Measurements from ENCODE around the gene LMNB1.

Gene LMNB1

GRCh38 chr5:126801174-126801991 is 24.4 kb downstream of the LMNB1 start:
- no peak for TF ChIP-seq CTCF (conservative IDR thresholded peaks at IDR 0.05; ENCODE audit: low read length)
- DNase-seq (ENCODE audit: low read depth), result no peak
- H3K4me3 ChIP-seq (ENCODE audit: low read length), result no peak overlapping the region

GRCh38 chr5:126801992-126802294 is 25.0 kb downstream of the LMNB1 start:
- DNase-seq (ENCODE audit: low read depth), result peak; percentile 65
- H3K4me3 ChIP-seq (ENCODE audit: low read length), result no peak overlapping the region
- peak; percentile 67 for TF ChIP-seq CTCF (conservative IDR thresholded peaks at IDR 0.05; ENCODE audit: low read length)

DNA sequence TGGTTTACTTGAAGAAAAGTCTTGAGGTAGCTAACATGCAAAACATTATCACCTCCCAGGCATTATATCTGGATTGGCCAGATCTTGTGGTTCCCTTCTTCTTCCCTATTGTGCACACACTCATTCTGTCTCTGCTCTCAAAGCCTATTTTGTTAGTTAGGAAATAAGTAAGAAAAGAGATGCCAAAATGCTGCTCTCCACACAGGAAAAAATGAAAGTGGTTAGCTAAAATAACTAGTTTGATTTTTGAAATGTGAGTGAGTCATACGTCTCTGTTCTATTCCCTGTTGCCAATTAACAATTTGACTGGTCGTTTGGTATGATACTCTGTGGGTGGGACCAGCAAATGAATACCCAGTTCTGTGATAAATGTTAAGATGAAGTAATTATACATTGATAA is 28.1 kb downstream of the LMNB1 start:
- no peak for TF ChIP-seq CTCF (conservative IDR thresholded peaks at IDR 0.05; ENCODE audit: low read length)
- peak; percentile 78 for DNase-seq (ENCODE audit: low read depth)
- H3K4me3 ChIP-seq (ENCODE audit: low read length), result peak overlapping the region; percentile 29; the same call in 1 of the 2 replicates

DNA sequence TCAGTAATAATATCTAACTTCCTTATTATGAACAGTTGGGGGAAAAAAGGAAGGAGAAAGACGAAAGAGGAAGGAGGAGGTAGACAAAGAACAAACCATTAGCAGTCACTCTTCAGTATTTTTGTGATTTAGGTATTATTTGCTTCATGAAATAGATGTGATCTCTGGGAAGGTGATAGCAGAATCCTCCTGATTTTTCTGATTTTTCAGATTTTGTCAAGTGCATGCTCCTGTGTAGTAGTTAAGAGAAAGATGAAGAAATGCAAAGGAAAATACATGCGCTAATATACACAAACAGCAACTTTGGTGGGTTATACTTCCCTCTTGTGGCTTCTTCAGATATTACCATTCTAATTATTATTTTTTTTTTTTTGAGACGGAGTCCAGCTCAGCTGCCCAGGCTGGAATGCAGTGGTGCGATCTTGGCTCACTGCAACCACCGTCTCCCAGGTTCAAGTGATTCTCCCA is 31.6 kb downstream of the LMNB1 start:
- no peak overlapping the region for H3K4me3 ChIP-seq (ENCODE audit: low read length)
- peak; percentile 67 for TF ChIP-seq CTCF (conservative IDR thresholded peaks at IDR 0.05; ENCODE audit: low read length)
- DNase-seq (ENCODE audit: low read depth), result peak; percentile 46

DNA sequence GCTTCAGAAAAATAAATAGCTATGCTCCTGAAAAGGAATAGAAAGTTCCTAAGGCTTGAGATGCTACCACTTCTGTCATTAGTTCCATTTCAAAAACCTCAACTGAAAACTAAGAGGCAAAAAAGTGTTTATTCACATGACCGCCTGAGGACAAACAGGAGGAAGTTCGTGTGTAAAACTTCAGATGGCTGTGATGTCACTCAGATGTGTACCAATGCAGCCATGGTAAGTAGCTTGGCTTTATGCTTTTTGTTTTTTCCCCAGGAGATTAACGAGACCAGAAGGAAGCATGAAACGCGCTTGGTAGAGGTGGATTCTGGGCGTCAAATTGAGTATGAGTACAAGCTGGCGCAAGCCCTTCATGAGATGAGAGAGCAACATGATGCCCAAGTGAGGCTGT is 33.0 kb downstream of the LMNB1 start:
- no peak for TF ChIP-seq CTCF (conservative IDR thresholded peaks at IDR 0.05; ENCODE audit: low read length)
- H3K4me3 ChIP-seq (ENCODE audit: low read length), result no peak overlapping the region
- DNase-seq (ENCODE audit: low read depth), result no peak

DNA sequence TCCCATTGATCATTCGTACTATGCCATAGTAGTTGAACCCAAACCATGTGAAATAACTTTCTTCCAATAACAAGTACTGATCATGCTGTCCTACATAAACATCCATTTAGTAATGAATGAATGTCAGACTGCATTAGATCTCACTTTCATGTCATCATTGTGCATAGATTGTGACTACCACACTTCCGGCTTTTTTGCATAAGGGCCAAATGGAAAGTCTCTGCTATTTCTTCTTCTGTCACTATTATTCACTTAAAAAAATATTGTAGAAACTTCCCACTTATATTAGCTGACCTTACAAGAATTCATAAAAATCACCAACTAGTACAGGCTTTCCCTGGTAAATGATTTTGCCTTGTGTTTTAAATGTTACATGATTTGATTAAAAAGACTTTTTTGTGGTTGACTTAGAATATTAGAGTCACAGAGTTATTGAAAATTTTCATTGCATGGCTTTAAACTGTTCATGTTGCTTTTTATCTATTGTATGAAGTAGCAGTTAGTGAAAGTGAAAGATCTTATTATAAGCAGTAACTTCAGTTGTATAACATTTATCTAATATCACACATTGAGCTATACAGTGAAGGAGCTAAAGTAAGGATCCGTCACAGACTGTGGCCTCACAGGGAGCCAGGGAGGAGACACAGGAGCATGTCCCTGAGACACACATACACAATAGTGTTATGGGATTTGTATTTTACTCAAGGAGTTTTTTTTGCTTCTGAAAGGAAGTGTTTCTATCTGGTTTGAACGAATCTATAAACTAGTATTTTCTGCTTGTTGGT is 33.9 kb downstream of the LMNB1 start:
- TF ChIP-seq CTCF (conservative IDR thresholded peaks at IDR 0.05; ENCODE audit: low read length), result no peak
- no peak overlapping the region for H3K4me3 ChIP-seq (ENCODE audit: low read length)
- DNase-seq (ENCODE audit: low read depth), result no peak
